LHCN-M2 (cell line): Measurements from ENCODE around the gene ADAM30. TPM values are rescaled to one million over a fixed set of nuclear protein-coding genes. Genes with fewer than 3 reads are reported as not detected.
A peak's percentile ranks its signal among the peaks of the same experiment; 100 is the strongest.
"Not testable (repeated sequence)": the region's sequence is repeated elsewhere in the genome, so short reads cannot be mapped to it uniquely, and the experiment has no call there.

Experiments used
- DNase-seq: peaks from one replicate; pipeline ENCODE4 v3.0.0-alpha.2; 2012; ENCODE audit warnings: low read depth
- total RNA-seq: library from RNA; depleted of rRNA; stranded (reverse); fragments of >200 nt; gene quantifications from 2 replicates; pipeline ENCODE4 v1.2.3, GENCODE V29; 2014; rRNA removed

ADAM30 gene
- total RNA-seq, 1 experiment from 2014 or later = not detected

GRCh38 chr1:119874186-119874585 is 22.1 kb downstream of the ADAM30 start:
- no peak for DNase-seq

DNA sequence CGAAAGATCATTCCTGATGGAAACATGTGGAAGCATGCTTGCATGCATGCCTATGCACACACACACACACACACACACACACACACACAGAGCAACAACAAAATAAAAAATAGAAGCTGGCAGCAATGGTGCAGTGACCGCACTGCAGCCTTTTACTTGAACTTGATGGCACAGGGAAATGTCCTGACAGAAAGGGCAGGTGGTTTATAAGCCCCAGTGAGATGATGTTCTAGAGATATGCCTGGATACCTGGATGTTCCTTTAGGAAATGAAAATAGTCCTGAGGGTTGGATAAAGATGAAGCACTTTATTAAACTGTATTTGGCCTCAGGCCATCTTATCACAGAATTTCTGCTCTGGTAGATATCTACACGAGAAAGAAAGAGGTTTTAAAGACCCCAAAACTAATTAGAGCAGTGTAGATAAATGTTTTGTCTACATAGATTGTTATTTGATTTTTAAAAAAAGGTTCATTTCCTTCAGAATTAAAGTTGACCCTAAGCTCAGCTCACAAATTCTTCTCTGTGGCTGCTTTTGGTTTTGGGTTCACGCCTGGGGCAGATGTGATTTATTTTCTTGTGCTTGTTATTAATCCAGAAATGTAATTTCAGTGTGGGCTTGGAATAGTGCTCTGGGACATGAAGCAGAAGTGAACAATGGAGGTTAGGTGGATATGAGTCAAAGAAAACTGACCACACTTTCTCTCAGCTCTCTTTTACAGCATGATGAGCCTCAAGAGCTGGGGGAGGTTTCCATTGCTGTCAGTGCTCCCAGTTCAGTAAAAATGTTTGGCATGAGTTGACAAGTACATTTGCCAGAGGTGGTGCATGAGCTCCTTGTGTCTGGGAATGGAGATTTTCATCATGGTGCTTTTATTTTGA is 22.9 kb downstream of the ADAM30 start:
- DNase-seq = peak; percentile 85

- peak; percentile 71 for DNase-seq
Measured at GRCh38 chr1:119871881-119872280, 24.4 kb downstream of the ADAM30 start.

DNA sequence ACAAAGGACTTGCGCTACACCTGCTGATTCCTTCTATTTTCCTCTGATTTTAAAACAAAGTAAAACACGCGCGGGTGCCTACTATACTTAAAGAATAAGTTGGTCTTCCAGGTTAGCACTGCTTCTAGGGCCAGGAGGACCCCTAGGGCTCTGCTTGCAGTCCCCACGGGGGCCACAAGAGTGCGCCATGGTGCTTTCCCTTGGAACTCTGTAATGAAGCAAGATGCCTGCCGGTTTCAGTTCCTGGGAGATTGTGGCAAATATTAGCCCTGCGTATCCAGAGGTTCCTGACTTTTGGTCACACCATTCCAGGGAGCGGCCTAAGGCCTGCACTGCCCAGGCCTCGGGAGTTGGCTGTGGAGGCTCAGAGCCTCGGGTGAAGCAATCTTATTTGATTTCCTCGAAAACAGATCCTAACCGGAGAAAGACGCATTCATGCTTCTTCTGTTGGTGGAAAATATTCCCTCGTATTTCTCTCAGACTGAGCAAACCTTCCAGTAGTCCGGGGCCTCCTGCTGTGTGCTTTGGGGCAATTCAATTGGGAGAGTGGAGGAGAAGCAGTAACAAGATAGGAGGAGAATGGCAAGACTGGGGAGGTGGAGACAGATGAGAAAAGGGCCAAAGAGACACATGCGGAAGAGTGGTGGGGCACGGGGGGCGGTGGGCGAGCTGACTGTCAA is 25.3 kb downstream of the ADAM30 start:
- DNase-seq = peak; percentile 81

GRCh38 chr1:119869995-119870394 is 26.3 kb downstream of the ADAM30 start:
- DNase-seq = no peak

DNA sequence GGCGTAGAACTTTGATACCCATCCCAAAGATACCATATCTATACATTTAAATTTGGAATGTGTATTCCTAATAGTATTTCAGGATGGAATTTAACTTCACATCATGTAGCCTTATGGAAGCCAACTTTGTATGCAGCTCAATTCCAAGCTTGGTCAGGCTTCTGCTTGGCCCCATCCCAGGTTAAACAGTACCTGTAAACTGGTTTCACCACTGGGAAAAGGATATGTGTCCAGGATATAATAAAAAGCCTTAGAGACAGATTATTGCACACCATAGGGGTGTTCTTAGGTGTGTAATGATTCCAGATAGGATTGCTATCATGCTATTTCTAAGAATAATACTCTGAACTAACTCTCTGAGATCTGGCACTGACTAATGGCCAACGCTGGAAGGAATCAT is 28.1 kb downstream of the ADAM30 start:
- DNase-seq = no peak

DNA sequence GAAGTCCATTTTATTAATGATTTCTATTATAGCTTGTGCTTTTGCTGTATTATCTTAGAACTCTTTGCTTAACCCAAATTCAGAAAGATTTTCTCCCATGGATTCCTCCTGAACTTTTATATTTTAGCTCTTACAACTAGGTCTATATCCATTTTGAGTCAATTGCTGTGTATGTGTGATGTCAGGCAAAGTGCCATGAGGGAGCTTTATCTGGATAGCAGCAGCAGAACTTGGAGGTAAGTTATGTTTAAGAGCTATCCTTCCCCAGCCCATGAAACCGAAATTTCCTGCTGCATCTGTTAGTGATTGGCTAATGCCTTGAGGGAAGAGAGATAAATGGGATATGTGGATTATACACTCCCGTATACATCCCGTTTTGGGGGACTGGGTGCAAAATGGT is 29.9 kb downstream of the ADAM30 start:
- DNase-seq = no peak

DNA sequence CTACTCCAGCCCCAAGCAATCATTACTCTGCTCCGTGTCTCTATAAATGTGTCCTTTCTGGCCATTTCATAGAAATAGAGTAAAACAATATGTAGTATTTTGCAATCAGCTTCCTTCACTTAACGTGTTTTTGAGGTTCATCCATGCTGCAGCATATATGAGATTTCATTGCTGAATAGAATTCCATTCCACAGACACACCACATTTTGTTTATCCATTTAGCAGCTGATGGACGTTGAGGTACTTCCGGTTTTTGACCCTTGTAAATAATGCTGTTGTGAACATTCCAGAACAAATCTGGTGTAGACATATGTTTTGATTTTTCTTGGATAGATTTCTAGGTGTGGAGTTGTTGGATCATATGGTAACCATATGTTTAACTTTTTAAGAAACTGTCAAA is 30.7 kb downstream of the ADAM30 start:
- DNase-seq = no peak

DNA sequence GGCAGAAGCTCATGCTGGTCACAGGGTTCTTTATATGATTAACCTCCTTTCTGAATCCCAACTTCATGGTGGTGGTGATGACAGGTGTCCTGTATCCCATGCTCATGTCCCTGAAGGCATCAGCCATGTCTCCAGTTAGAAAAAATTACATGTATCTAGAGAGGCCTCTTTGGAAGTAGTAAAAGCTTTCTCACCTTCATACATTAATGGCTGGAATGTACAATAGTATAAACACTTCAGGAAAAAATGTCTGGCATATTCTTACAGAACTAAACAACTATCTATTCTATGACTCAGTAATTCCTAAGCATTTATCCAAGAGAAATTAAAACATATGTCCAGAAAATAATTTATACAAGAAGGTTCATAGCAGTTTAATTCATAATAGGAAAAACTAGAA is 34.0 kb downstream of the ADAM30 start:
- DNase-seq = no peak

DNA sequence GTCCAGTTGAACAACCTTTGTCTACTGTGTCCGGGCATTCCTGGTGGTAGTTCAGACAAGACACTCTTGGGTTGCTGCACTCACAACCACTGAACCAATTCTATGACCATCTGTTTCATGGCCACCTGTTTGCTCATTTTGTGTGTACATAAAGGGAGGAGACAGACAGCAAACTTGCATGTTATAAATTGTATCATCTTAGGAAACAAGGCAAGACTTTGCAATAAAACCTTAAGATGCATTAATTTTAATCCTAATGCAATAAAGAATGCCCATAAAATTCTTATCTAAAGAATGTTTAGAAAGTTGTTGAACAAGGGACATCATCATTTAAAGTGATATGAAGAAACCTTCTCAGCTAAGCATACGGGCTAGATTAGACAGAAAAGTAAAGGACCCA is 34.8 kb downstream of the ADAM30 start:
- DNase-seq = no peak

- peak; percentile 96 for DNase-seq
Measured at GRCh38 chr1:119859647-119860046, 36.7 kb downstream of the ADAM30 start.

- DNase-seq = not testable (repeated sequence)
Measured at GRCh38 chr1:119858556-119859214, 37.6 kb downstream of the ADAM30 start.

- DNase-seq = no peak
Measured at GRCh38 chr1:119858126-119858525, 38.2 kb downstream of the ADAM30 start.

DNA sequence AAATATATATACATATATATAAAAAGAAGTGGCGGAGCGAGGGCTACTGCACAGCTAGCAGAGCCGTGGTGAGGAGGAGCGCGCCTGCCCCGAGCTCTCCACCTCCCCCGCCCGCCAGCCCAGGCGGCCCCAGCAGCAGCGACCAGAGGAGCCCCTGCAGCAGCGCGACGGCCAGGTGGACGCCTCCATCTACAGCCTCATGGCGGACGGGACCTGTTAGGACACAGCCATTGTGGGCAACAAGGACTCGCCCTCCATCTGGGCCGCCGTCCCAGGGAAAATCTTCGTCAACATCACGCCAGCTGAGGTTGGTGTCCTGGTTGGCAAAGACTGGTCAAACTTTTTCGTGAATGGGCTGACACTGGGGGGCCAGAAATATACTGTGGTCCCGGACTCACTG is 43.2 kb downstream of the ADAM30 start:
- no peak for DNase-seq

GRCh38 chr1:119844206-119844605 is 52.1 kb downstream of the ADAM30 start:
- not testable (repeated sequence) for DNase-seq

Other genes with a start within 250 kb of the ADAM30 start
- 2.2 and 2.3 TPM in 2 replicates for gene ZNF697, start 248.2 kb downstream of the ADAM30 start, total RNA-seq
- gene PHGDH, start 184.6 kb downstream of the ADAM30 start, total RNA-seq = 38.6 and 39.6 TPM in 2 replicates
- gene HMGCS2, start 127.6 kb downstream of the ADAM30 start, total RNA-seq = not detected in 2 replicates
- not detected in 2 replicates for gene REG4, start 85.1 kb downstream of the ADAM30 start, total RNA-seq
- gene NOTCH2, start 173.1 kb upstream of the ADAM30 start, total RNA-seq = 129 and 140 TPM in 2 replicates